Measurements from ENCODE around the gene APAF1.

Gene APAF1

DNA sequence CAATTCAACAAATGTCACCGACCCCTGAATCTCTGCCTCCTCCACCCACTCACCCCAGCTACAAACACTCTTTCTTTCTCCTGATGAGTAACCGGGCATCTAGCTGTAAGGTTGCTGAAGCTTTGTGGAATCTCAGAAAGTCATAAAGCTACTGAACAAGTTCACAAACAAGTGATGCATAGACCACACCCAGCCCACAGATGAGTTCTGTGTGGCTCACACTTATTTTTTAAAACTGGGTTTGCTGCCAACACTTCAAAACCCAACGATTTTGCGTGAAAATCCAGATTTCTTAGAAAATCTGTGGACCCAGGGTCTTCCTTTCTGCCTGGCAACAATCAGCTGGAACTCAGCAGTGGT, 96.1 kb downstream of the APAF1 start:
- ChIA-PET POLR2A (interaction anchor here (0.6 kb wide), 1 partner anchor 174 kb away, joined by 4 read pairs; no protein-coding TSS in a partner anchor), CTCF (interaction anchor here (1.0 to 5.6 kb wide), 10 partner anchors 11 to 257 kb away, joined by 3 to 33 read pairs (median 6); no protein-coding TSS in a partner anchor)

GRCh38 chr12:98741556-98742265, 96.6 kb downstream of the APAF1 start:
- ChIA-PET POLR2A (no interaction called here), CTCF (interaction anchor here (0.9 to 5.6 kb wide), 12 partner anchors 7 to 257 kb away, joined by 3 to 33 read pairs (median 6); no protein-coding TSS in a partner anchor)
- no peak for TF ChIP-seq CTCF (IDR thresholded peaks at IDR 0.05; ENCODE audit: control extremely low read depth, extremely low read depth, low read depth, missing control alignments)
- DNase-seq (ENCODE audit: extremely low spot score) = no peak

More for the DNA sequence above, 96.1 kb downstream of the APAF1 start:
- no peak for DNase-seq (ENCODE audit: extremely low spot score)
- TF ChIP-seq CTCF (IDR thresholded peaks at IDR 0.05; ENCODE audit: control extremely low read depth, extremely low read depth, low read depth, missing control alignments) = no peak

DNA sequence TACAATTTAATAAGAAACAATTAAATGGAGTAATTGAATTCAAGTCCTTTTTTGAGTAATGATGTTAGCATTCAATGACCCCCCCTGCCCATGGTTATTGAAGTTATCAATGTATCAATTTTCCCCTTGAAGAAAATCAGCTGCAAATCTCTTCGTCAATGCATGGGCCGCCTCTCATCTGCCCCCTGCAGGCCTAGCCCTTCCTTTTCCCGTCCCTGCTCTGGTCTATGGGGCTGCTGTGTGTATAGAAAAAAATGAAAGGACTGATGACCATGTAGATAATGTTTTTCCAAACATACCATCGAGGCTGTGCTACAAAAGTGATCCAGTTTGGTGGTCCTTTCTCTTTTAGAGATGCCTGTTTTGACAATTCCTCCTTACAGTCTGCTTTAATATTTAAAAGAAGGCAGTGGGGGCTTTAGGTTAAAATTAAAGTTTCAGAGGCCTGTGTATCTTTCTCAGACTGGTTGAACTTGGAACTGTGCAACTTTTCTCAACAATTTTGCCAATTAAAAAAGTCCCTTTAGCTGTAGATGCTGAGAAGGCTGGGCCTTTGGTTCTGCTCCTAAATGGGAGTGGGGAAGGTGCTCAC, 98.4 kb downstream of the APAF1 start:
- peak; percentile 44 for DNase-seq (ENCODE audit: extremely low spot score)
- TF ChIP-seq CTCF (IDR thresholded peaks at IDR 0.05; ENCODE audit: control extremely low read depth, extremely low read depth, low read depth, missing control alignments) = peak; percentile 52
- ChIA-PET POLR2A (no interaction called here), CTCF (interaction anchor here (0.8 to 5.6 kb wide), 6 partner anchors 9 to 100 kb away, joined by 3 to 33 read pairs (median 8); no protein-coding TSS in a partner anchor)

GRCh38 chr12:98744680-98745079, 99.6 kb downstream of the APAF1 start:
- ChIA-PET POLR2A (no interaction called here), CTCF (no interaction called here)
- TF ChIP-seq CTCF (IDR thresholded peaks at IDR 0.05; ENCODE audit: control extremely low read depth, extremely low read depth, low read depth, missing control alignments) = no peak
- no peak for DNase-seq (ENCODE audit: extremely low spot score)

GRCh38 chr12:98745578-98746391, 100.7 kb downstream of the APAF1 start:
- peak; percentile 26 for DNase-seq (ENCODE audit: extremely low spot score)
- no peak for TF ChIP-seq CTCF (IDR thresholded peaks at IDR 0.05; ENCODE audit: control extremely low read depth, extremely low read depth, low read depth, missing control alignments)
- POLR2A ChIA-PET = no interaction called here
- CTCF ChIA-PET = no interaction called here

- ChIA-PET POLR2A (no interaction called here), CTCF (no interaction called here)
- no peak for DNase-seq (ENCODE audit: extremely low spot score)
- no peak for TF ChIP-seq CTCF (IDR thresholded peaks at IDR 0.05; ENCODE audit: control extremely low read depth, extremely low read depth, low read depth, missing control alignments)
Observed at GRCh38 chr12:98748463-98748862, 103.4 kb downstream of the APAF1 start.

Data from GM10248 (cell line).